Hematopoietic multipotent progenitor cell (in vitro differentiated cells): ENCODE results near the gene CCDC18. TPM values are rescaled to one million over a fixed set of nuclear protein-coding genes. Genes with fewer than 3 reads are reported as not detected.

ENCODE experiments used
- DNase-seq, 3 donors: peaks; one replicate each; pipeline ENCODE4 v3.0.0-alpha.2; 2011 to 2015; ENCODE audit warnings: low read depth in 2 of 3, low spot score in 2 of 3
- small RNA-seq: library from RNA; depleted of rRNA; stranded (forward); fragments of <200 nt; gene quantifications from one replicate; pipeline ENCODE3, GENCODE V24; 2012
- total RNA-seq: library from RNA; depleted of rRNA; stranded (reverse); fragments of >200 nt; gene quantifications from one replicate; pipeline ENCODE4 v1.2.3, GENCODE V29; 2012

The CCDC18 gene
- total RNA-seq, 1 donor, result 4.0 TPM

GRCh38 chr1:93304716-93305138 is 124.2 kb downstream of the CCDC18 start:
- peak; percentile 22 to 81 (median 46) for DNase-seq

DNA sequence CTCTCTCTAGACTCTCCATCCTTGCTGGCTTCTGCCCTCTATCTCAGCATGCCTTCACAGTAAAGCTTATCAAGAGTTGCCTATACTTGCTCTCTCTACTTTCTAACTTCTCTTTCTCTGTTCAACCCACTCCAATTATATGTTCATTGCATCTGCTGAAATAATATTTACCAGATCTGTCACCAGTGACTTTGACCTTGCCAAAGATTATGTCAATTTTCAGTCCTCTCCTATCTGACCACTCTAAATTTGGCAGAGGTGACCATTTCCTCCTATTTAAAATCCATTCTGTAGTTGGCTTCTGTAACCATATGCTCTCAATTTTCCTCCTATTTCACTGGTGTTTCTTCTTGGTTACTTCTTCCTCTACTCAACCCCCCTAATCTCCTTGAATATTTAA is 126.4 kb downstream of the CCDC18 start:
- no peak for DNase-seq

- DNase-seq, result no peak
Observed at GRCh38 chr1:93313026-93313425, 132.5 kb downstream of the CCDC18 start.

GRCh38 chr1:93317207-93317606 is 136.7 kb downstream of the CCDC18 start:
- DNase-seq, result peak in 2 of 3 donors; percentile 24 to 73

DNA sequence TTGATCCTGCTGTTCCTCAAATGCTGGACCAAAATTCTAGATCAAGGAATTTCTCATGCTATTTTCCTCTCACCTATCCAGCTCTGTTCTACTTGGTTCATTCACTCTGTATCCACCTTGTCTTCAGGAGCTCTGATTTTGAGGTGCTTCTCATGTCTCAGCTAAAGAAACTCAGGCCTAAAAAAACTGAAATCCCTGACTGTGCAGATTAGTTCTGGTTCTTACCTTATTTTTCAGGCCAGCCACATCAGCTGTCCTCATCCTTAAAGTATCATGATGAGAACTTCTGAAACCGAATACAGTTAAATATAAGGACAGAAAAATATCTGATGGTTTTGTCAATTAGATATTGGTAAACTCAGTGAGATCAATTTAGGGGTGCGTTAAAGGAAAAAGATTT is 137.4 kb downstream of the CCDC18 start:
- DNase-seq, result no peak

- no peak for DNase-seq
Observed at GRCh38 chr1:93321720-93322119, 141.2 kb downstream of the CCDC18 start.

GRCh38 chr1:93322349-93322748 is 141.8 kb downstream of the CCDC18 start:
- DNase-seq, result no peak

GRCh38 chr1:93323185-93323820 is 142.8 kb downstream of the CCDC18 start:
- DNase-seq, result no peak

- DNase-seq, result no peak
Observed at GRCh38 chr1:93324486-93325464, 144.3 kb downstream of the CCDC18 start.

Small RNA genes within 50 kb of the gene (small RNA-seq; reads per million reads assigned to genes)
- gene AC126124.1 (not detected), gene AL139421.1 (not detected)

Other genes starting within 250 kb of the CCDC18 start
- 0.27 TPM for gene DIPK1A, start 219.3 kb upstream of the CCDC18 start, total RNA-seq
- gene MTF2, start 101.4 kb upstream of the CCDC18 start, total RNA-seq, result 57.9 TPM
- gene TMED5, start 311 bp upstream of the CCDC18 start, total RNA-seq, result 30.4 TPM
- 12.9 TPM for gene DR1, start 165.2 kb downstream of the CCDC18 start, total RNA-seq